Pancreas (tissue), 10 donors: ENCODE measurements around the gene API5. TPM values are rescaled to one million over a fixed set of nuclear protein-coding genes. Genes with fewer than 3 reads are reported as not detected.

ENCODE experiments used
- ATAC-seq, 4 donors: fragments of 200-7000 bp; cut with Tn5 transposase; one replicate each; pipeline versions ENCODE4 v1.8.0 to v1.9.1; 2020; ENCODE audit warnings: mild to moderate bottlenecking in 4 of 4, moderate library complexity in 4 of 4
- DNase-seq, 6 donors: peaks; one replicate each; pipeline ENCODE4 v3.0.0-alpha.2; 2020
- FAIRE-seq: peaks from 2 replicates; lab custom pipeline; 2012; peaks lifted over from hg19 to GRCh38; lab: Jason Lieb, UNC
- H3K27ac ChIP-seq, 4 donors: fragments of 200-600 bp; sonication (generic); 1 replicate in 3 of 4; 2 replicates in 1 of 4; pipeline versions ENCODE4 v1.5.0 to v1.8.0; 2020
- H3K27me3 ChIP-seq, 4 donors: fragments of 200-600 bp; one replicate each; pipeline ENCODE4 v1.8.0; 2021
- H3K36me3 ChIP-seq, 3 donors: fragments of 200-600 bp; sonication (generic) in 1 of 3; one replicate each; pipeline versions ENCODE4 v1.5.0 to v1.8.0; 2020 to 2021
- H3K4me1 ChIP-seq, 3 donors: fragments of 200-600 bp; one replicate each; pipeline ENCODE4 v1.8.0; 2021
- H3K4me3 ChIP-seq, 4 donors: fragments of 200-600 bp; sonication (generic) in 2 of 4; one replicate each; pipeline versions ENCODE4 v1.5.0 to v1.8.0; 2020 to 2021
- H3K9me3 ChIP-seq, 4 donors: fragments of 200-600 bp; one replicate each; pipeline ENCODE4 v1.8.0; 2021
- CTCF ChIP-seq, 4 donors: fragments of 200-600 bp; sonication (generic) in 3 of 4; IDR thresholded peaks; one replicate each; pipeline versions ENCODE4 v1.5.0 to v1.8.0; 2021; ENCODE audit warnings: antibody characterized with exemption in 4 of 4
- WGBS, 2 donors: extraction: QIAGEN DNeasy Blood & Tissue Kit; methylation state at CpG; one replicate each; pipeline ENCODE4 v1.1.7; 2013; 5-methylcytosine and 5-hydroxymethylcytosine counted together
- intact Hi-C, 3 donors: fragments of 100-400 bp; cut with DNase I; formaldehyde crosslinking; loops; one replicate each; pipeline versions ENCODE4 v1.11.1 to v1.14.2; 2022
- polyA plus RNA-seq, 2 donors: library from polyadenylated mRNA; stranded (reverse); fragments of 200-250 nt; gene quantifications; one replicate each; pipeline ENCODE4 v1.2.3, GENCODE V29; 2013
- total RNA-seq, 6 donors: library from RNA; stranded (reverse); fragmentation: NEBNext Ultra II Directional in 4 of 6; extraction: Animal tissue kit (Norgen Biotek cat#: 25700) in 4 of 6; gene quantifications; one replicate each; pipeline versions ENCODE4 v1.2.1 to v1.2.4, GENCODE V29; 2021 to 2023
- donor health status: healthy with polysubstance abuse.
- donor health status: DM: no; HTN: no; CAD: no; lungs with moderate emphysema.
- donor health status: DM: no; HTN: no; CAD: no.
- donor health status: control.
- donor health status: control.
- donor health status: Bipolar disorder and iron deficiency.
- donor health status: DM: yes; HTN: yes; CAD: no.
- donor health status: DM: no; HTN: no; CAD: no.
- donor health status: DM: no; HTN: no; CAD: no.
- donor health status: DM: yes; HTN: yes; CAD: no.

The API5 gene
- total and polyA plus RNA-seq, 8 donors = 16.3 to 52.0 (median 40.3) TPM

DNA sequence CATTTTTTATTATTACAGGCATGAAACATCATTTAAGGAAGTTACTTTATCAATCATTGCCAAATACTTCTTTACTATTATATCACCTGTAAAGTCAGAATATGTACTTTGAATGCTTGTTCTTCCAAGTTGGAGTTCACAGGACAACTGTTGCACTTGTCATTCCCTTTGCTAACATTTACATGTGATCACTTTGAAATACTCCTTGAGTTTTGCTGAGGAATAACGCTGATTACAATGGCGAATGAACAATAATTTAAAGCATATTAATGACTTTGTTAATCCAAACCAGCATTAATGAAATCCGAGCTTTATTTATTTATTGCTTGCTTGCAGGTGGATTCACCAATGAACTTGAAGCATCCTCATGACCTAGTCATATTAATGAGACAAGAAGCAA is 67.1 kb downstream of the API5 start:
- no peaks in the 10 kb centered on the region for H3K36me3 ChIP-seq
- H3K27ac ChIP-seq = no peak overlapping the region
- no peaks in the 10 kb centered on the region for H3K27me3 ChIP-seq
- no peak overlapping the region for H3K4me3 ChIP-seq
- no peaks in the 10 kb centered on the region for H3K9me3 ChIP-seq
- WGBS, 2 donors = 77 to 85% methylated on average over 3 of the region's 3 CpGs
- no peak for TF ChIP-seq CTCF (IDR thresholded peaks at IDR 0.05)
- intact Hi-C loops = no loop called here
- FAIRE-seq (no peak), ATAC-seq (no peak), DNase-seq (no peak)
- H3K4me1 ChIP-seq = peaks cover 3 to 8% (median 3%) of the 10 kb centered on the region in 3 donors

GRCh38 chr11:43381802-43382201 is 70.0 kb downstream of the API5 start:
- no peak for TF ChIP-seq CTCF (IDR thresholded peaks at IDR 0.05)
- no peaks in the 10 kb centered on the region for H3K36me3 ChIP-seq
- no peak for FAIRE-seq
- no peak for ATAC-seq
- no peak overlapping the region for H3K27ac ChIP-seq
- DNase-seq = no peak
- intact Hi-C loops = no loop called here
- WGBS, 2 donors = 63 to 64% methylated on average over 2 of the region's 2 CpGs
- no peak overlapping the region for H3K4me3 ChIP-seq
- H3K27me3 ChIP-seq = no peaks in the 10 kb centered on the region
- H3K9me3 ChIP-seq = no peaks in the 10 kb centered on the region
- peaks cover 3 to 4% (median 3%) of the 10 kb centered on the region in 3 donors for H3K4me1 ChIP-seq

- Histone ChIP-seq H3K36me3 (no peaks in the 10 kb centered on the region), H3K4me1 (peaks cover 0 to under 1% (median 0%) of the 10 kb centered on the region in 3 donors), H3K4me3 (no peak overlapping the region), H3K9me3 (no peaks in the 10 kb centered on the region), H3K27me3 (no peaks in the 10 kb centered on the region), H3K27ac (no peak overlapping the region)
- DNase-seq = no peak
- FAIRE-seq = no peak
- no peak for ATAC-seq
- intact Hi-C loops = no loop called here
- TF ChIP-seq CTCF (IDR thresholded peaks at IDR 0.05) = no peak
- 99 to 100% methylated on average over 1 of the region's 1 CpG for WGBS, 2 donors
These were observed 70.8 kb downstream of the API5 start for GRCh38 chr11:43382614-43383013.

DNA sequence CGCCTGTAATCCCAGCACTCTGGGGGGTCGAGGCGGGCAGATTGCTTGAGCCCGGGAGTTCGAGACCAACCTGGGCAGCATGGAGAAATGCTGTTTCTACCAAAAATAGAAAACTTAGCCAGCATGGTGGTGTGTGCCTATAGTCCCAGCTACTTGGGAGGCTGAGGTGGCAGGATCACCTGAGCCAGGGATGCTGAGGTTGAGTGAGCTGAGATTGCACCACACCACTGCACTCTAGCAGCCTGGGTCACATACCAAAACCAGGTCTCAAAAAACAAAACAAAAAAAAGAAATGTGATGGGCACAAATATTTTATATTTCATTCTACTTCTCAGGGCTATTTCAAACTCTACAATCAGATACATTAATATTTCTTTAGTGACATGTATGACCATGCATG is 72.6 kb downstream of the API5 start:
- ATAC-seq (no peak), DNase-seq (no peak), FAIRE-seq (no peak)
- no peak for TF ChIP-seq CTCF (IDR thresholded peaks at IDR 0.05)
- no peaks in the 10 kb centered on the region for H3K4me1 ChIP-seq
- no peak overlapping the region for H3K4me3 ChIP-seq
- intact Hi-C loops = no loop called here
- H3K27me3 ChIP-seq = no peaks in the 10 kb centered on the region
- H3K9me3 ChIP-seq = no peaks in the 10 kb centered on the region
- H3K27ac ChIP-seq = no peak overlapping the region
- WGBS, 2 donors = 95 to 98% methylated on average over 5 of the region's 5 CpGs
- H3K36me3 ChIP-seq = peaks cover 0 to under 1% (median 0%) of the 10 kb centered on the region in 3 donors

- DNase-seq = no peak
- intact Hi-C loops = no loop called here
- no peak for ATAC-seq
- H3K9me3 ChIP-seq = no peaks in the 10 kb centered on the region
- H3K27me3 ChIP-seq = no peaks in the 10 kb centered on the region
- FAIRE-seq = no peak
- H3K27ac ChIP-seq = no peak overlapping the region
- H3K4me1 ChIP-seq = no peaks in the 10 kb centered on the region
- H3K36me3 ChIP-seq = peaks cover 0 to 27% (median 0%) of the 10 kb centered on the region in 3 donors
- H3K4me3 ChIP-seq = no peak overlapping the region
- no peak for TF ChIP-seq CTCF (IDR thresholded peaks at IDR 0.05)
- WGBS, 2 donors = 92 to 97% methylated on average over 5 of the region's 5 CpGs
These were observed 80.9 kb downstream of the API5 start for GRCh38 chr11:43392713-43393112.
